Ovary (tissue), 9 donors: ENCODE results near the gene ZNF518B. TPM values are rescaled to one million over a fixed set of nuclear protein-coding genes. Genes with fewer than 3 reads are reported as not detected.

Experiments used
- DNase-seq, 5 donors: peaks; one replicate each; pipeline ENCODE4 v3.0.0-alpha.2; 2019 to 2020
- H3K27ac ChIP-seq, 2 donors: fragments of 200-600 bp; one replicate each; pipeline versions ENCODE4 v1.5.1 to v1.8.0; 2019 to 2022
- H3K27me3 ChIP-seq: fragments of 200-600 bp; one replicate; pipeline ENCODE4 v1.8.0; 2022
- H3K36me3 ChIP-seq: fragments of 200-600 bp; sonication (generic); one replicate; pipeline ENCODE4 v1.5.1; 2019
- H3K4me1 ChIP-seq: one replicate; pipeline ENCODE4 v1.8.1; 2013; ENCODE audit warnings: mild to moderate bottlenecking, moderate library complexity; ENCODE audit not compliant: insufficient read depth
- H3K4me3 ChIP-seq: fragments of 200-600 bp; sonication (generic); one replicate; pipeline ENCODE4 v1.5.1; 2017
- H3K9me3 ChIP-seq, 2 donors: fragments of 200-600 bp in 1 of 2; sonication (generic) in 1 of 2; one replicate each; pipeline versions ENCODE4 v1.5.1 to v1.8.1; 2013 to 2019; ENCODE audit warnings: mild to moderate bottlenecking in 1 of 2, moderate library complexity in 1 of 2
- CTCF ChIP-seq, 3 donors: fragments of 450-650 bp in 2 of 3; fragments of 200-600 bp in 1 of 3; IDR thresholded peaks; one replicate each; pipeline versions ENCODE4 v1.5.1 to v1.8.0; 2016 to 2022; ENCODE audit warnings: antibody characterized with exemption in 3 of 3, mild to moderate bottlenecking in 1 of 3
- EP300 ChIP-seq: sonication (generic); formaldehyde crosslinking; IDR thresholded peaks from one replicate; pipeline ENCODE4 v1.6.1; 2017; ENCODE audit warnings: antibody characterized with exemption
- POLR2A ChIP-seq: fragments of 450-650 bp; IDR thresholded peaks from one replicate; pipeline ENCODE4 v1.6.1; 2017; ENCODE audit warnings: antibody characterized with exemption, mild to moderate bottlenecking, moderate library complexity
- WGBS, 3 donors: extraction: QIAGEN DNeasy Blood & Tissue Kit in 1 of 3; methylation state at CpG; one replicate each; pipeline versions ENCODE4 v1.1.5 to v1.1.7; 2013 to 2017; 5-methylcytosine and 5-hydroxymethylcytosine counted together
- intact Hi-C, 4 donors: fragments of 100-400 bp; cut with DNase I; formaldehyde crosslinking; loops; one replicate each; pipeline versions ENCODE4 v1.11.0 to v1.15.1; 2022 to 2023
- polyA plus RNA-seq, 2 donors: library from polyadenylated mRNA; stranded (reverse); fragments of 200-250 nt in 1 of 2; fragments of 350-450 nt in 1 of 2; fragmentation: Illumina TruSeq in 1 of 2; extraction: RNeasy Lipid Tissue Mini Kit (QIAGEN cat#74804) in 1 of 2; gene quantifications; one replicate each; pipeline ENCODE4 v1.2.3, GENCODE V29; 2013 to 2014
- total RNA-seq, 7 donors: library from RNA; depleted of rRNA in 2 of 7; stranded (reverse); fragments of >200 nt in 2 of 7; fragmentation: NEBNext Ultra II Directional in 3 of 7; extraction: Animal tissue kit (Norgen Biotek cat#: 25700) in 3 of 7; gene quantifications; one replicate each; pipeline versions ENCODE4 v1.1.0 to v1.2.4, GENCODE V29; 2016 to 2023
- donor health status: DM: no; HTN: no; CAD: no; lungs with moderate emphysema.
- donor health status: DM: no; HTN: no; CAD: no.
- donor health status: Bipolar disorder and iron deficiency.
- donor health status: DM: yes; HTN: yes; CAD: no.
- donor health status: DM: no; HTN: no; CAD: no.
- donor health status: DM: yes; HTN: yes; CAD: no.

Gene ZNF518B
- total and polyA plus RNA-seq, 9 donors: 10.2 to 42.1 (median 27.5) TPM

DNA sequence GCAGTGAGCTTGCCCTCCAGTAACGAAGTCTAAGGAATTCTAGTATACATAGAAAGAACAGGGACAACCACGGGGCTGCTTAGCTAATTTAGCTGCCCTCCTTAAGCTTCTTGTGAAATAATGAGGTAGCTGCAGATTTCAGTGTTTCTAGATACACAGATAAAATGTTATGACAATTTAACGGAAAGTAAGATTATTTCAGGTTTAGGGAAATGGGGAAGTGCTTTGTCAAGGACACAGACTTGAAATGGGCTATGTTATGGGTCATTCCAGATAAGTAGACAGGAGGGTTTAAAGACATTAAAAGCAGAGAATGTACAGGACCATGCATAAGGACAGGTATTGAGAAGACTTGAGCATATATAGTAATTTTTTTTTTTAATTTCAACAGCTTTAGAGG lies 34.2 kb upstream of the ZNF518B start:
- no peak overlapping the region for H3K4me3 ChIP-seq
- H3K9me3 ChIP-seq: no peaks in the 10 kb centered on the region
- no peaks in the 10 kb centered on the region for H3K36me3 ChIP-seq
- TF ChIP-seq POLR2A (no peak), CTCF (IDR thresholded peaks at IDR 0.05) (no peak), EP300 (no peak)
- intact Hi-C loops: no loop called here
- no peak for DNase-seq
- no peaks in the 10 kb centered on the region for H3K27me3 ChIP-seq
- no peaks in the 10 kb centered on the region for H3K4me1 ChIP-seq
- H3K27ac ChIP-seq: no peak overlapping the region
- WGBS, 3 donors: 52 to 61% (median 58%) methylated on average over 3 of the region's 3 CpGs

- TF ChIP-seq POLR2A: no peak
- no peak for TF ChIP-seq EP300
- TF ChIP-seq CTCF (IDR thresholded peaks at IDR 0.05): no peak
- H3K9me3 ChIP-seq: no peaks in the 10 kb centered on the region
- WGBS, 3 donors: 86 to 93% (median 88%) methylated on average over 5 of the region's 5 CpGs
- H3K4me3 ChIP-seq: no peak overlapping the region
- DNase-seq: no peak
- no peaks in the 10 kb centered on the region for H3K36me3 ChIP-seq
- intact Hi-C loops: no loop called here
- no peaks in the 10 kb centered on the region for H3K4me1 ChIP-seq
- no peaks in the 10 kb centered on the region for H3K27me3 ChIP-seq
- no peak overlapping the region for H3K27ac ChIP-seq
Observed at GRCh38 chr4:10490996-10491395, 33.8 kb upstream of the ZNF518B start.

GRCh38 chr4:10482913-10483312 lies 25.7 kb upstream of the ZNF518B start:
- intact Hi-C loops: no loop called here
- no peaks in the 10 kb centered on the region for H3K4me1 ChIP-seq
- TF ChIP-seq POLR2A (no peak), CTCF (IDR thresholded peaks at IDR 0.05) (no peak), EP300 (no peak)
- H3K9me3 ChIP-seq: no peaks in the 10 kb centered on the region
- H3K27me3 ChIP-seq: no peaks in the 10 kb centered on the region
- no peak for DNase-seq
- H3K36me3 ChIP-seq: no peaks in the 10 kb centered on the region
- H3K4me3 ChIP-seq: no peak overlapping the region
- no peak overlapping the region for H3K27ac ChIP-seq
- WGBS, 3 donors: 74 to 75% (median 75%) methylated on average over 5 of the region's 5 CpGs

DNA sequence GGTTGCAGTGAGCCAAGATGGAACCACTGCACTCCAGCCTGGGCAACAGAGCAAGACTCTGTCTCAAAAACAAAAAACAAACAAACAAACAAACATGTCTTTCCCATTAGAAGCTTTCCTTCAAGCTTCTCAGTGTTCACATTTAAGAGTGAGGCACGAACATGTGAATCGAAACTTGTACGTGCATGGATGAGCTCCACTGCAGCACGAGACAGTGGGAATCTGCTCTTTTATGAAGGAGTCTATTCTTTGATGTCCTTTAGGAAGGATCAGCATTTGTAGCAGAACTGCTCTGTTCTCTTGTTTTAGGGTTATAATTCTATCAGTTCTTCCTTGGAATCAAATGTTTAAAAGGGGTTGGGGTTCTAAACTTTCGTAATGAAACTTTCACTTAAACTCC lies 23.4 kb upstream of the ZNF518B start:
- no peaks in the 10 kb centered on the region for H3K4me1 ChIP-seq
- no peak overlapping the region for H3K4me3 ChIP-seq
- TF ChIP-seq EP300 (no peak), POLR2A (no peak), CTCF (IDR thresholded peaks at IDR 0.05) (no peak)
- no peaks in the 10 kb centered on the region for H3K36me3 ChIP-seq
- H3K27ac ChIP-seq: no peak overlapping the region
- H3K9me3 ChIP-seq: no peaks in the 10 kb centered on the region
- intact Hi-C loops: no loop called here
- DNase-seq: no peak
- 73 to 92% (median 89%) methylated on average over 5 of the region's 5 CpGs for WGBS, 3 donors
- H3K27me3 ChIP-seq: no peaks in the 10 kb centered on the region

GRCh38 chr4:10478621-10479020 lies 21.4 kb upstream of the ZNF518B start:
- Histone ChIP-seq H3K27ac (no peak overlapping the region), H3K27me3 (no peaks in the 10 kb centered on the region), H3K4me3 (no peak overlapping the region), H3K9me3 (no peaks in the 10 kb centered on the region), H3K36me3 (no peaks in the 10 kb centered on the region), H3K4me1 (no peaks in the 10 kb centered on the region)
- no peak for TF ChIP-seq POLR2A
- TF ChIP-seq CTCF (IDR thresholded peaks at IDR 0.05): no peak
- TF ChIP-seq EP300: no peak
- intact Hi-C loops: no loop called here
- no peak for DNase-seq
